ENCODE data around the gene SETBP1.
A peak's percentile ranks its signal among the peaks of the same experiment; 100 is the strongest.

The SETBP1 gene

GRCh38 chr18:45084206-45084605 lies 403.5 kb downstream of the SETBP1 start:
- Histone ChIP-seq H3K36me3 (ENCODE audit: insufficient read depth, low read length) (no peaks in the 10 kb centered on the region), H3K4me2 (ENCODE audit: low read length) (no peak overlapping the region), H3K79me2 (ENCODE audit: insufficient read depth, low read length) (no peaks in the 10 kb centered on the region), H3F3A (ENCODE audit: insufficient read depth, low read length) (no peaks in the 10 kb centered on the region), H3K4me1 (ENCODE audit: insufficient read depth, low read length, severe bottlenecking) (no peaks in the 10 kb centered on the region), H3K27ac (ENCODE audit: low read depth, low read length, poor library complexity, severe bottlenecking) (no peak overlapping the region), H4K20me1 (ENCODE audit: insufficient read depth, low read length) (no peaks in the 10 kb centered on the region), H3K9me2 (ENCODE audit: low read depth, low read length) (no peaks in the 10 kb centered on the region), H2AFZ (ENCODE audit: low read length) (no peak overlapping the region), H3K9ac (ENCODE audit: low read length) (no peak overlapping the region), H3K27me3 (ENCODE audit: insufficient read depth, low read length) (peaks cover 4% of the 10 kb centered on the region; the same call in 1 of the 2 replicates), H3K9me3 (ENCODE audit: low read length) (peaks cover 6% of the 10 kb centered on the region; the same call in 1 of the 2 replicates), H3K4me3 (ENCODE audit: low read depth, low read length, poor library complexity, severe bottlenecking) (no peak overlapping the region)
- TF ChIP-seq EZH2 (IDR thresholded peaks at IDR 0.05; ENCODE audit: borderline replicate concordance, low read length): no peak
- no peak for TF ChIP-seq CTCF (IDR thresholded peaks at IDR 0.05; ENCODE audit: low read length)

GRCh38 chr18:45085916-45086624 lies 405.4 kb downstream of the SETBP1 start:
- Histone ChIP-seq H3K9ac (ENCODE audit: low read length) (no peak overlapping the region), H3K36me3 (ENCODE audit: insufficient read depth, low read length) (no peaks in the 10 kb centered on the region), H4K20me1 (ENCODE audit: insufficient read depth, low read length) (no peaks in the 10 kb centered on the region), H3K4me2 (ENCODE audit: low read length) (no peak overlapping the region), H3K27ac (ENCODE audit: low read depth, low read length, poor library complexity, severe bottlenecking) (no peak overlapping the region), H3K9me3 (ENCODE audit: low read length) (peaks cover 6% of the 10 kb centered on the region; the same call in 1 of the 2 replicates), H3F3A (ENCODE audit: insufficient read depth, low read length) (no peaks in the 10 kb centered on the region), H2AFZ (ENCODE audit: low read length) (no peak overlapping the region), H3K79me2 (ENCODE audit: insufficient read depth, low read length) (no peaks in the 10 kb centered on the region), H3K9me2 (ENCODE audit: low read depth, low read length) (no peaks in the 10 kb centered on the region), H3K4me1 (ENCODE audit: insufficient read depth, low read length, severe bottlenecking) (no peaks in the 10 kb centered on the region), H3K27me3 (ENCODE audit: insufficient read depth, low read length) (peaks cover 4% of the 10 kb centered on the region; the same call in 1 of the 2 replicates), H3K4me3 (ENCODE audit: low read depth, low read length, poor library complexity, severe bottlenecking) (no peak overlapping the region)
- TF ChIP-seq EZH2 (IDR thresholded peaks at IDR 0.05; ENCODE audit: borderline replicate concordance, low read length) (no peak), CTCF (IDR thresholded peaks at IDR 0.05; ENCODE audit: low read length) (no peak)

- H3K9me3 ChIP-seq (ENCODE audit: low read length): 0 out of 2 replicates have a peak, but pooled peaks cover under 1% of the 10 kb centered on the region
- no peak overlapping the region for H3K27ac ChIP-seq (ENCODE audit: low read depth, low read length, poor library complexity, severe bottlenecking)
- no peak overlapping the region for H3K9ac ChIP-seq (ENCODE audit: low read length)
- H3K4me3 ChIP-seq (ENCODE audit: low read depth, low read length, poor library complexity, severe bottlenecking): no peak overlapping the region
- no peaks in the 10 kb centered on the region for H3F3A ChIP-seq (ENCODE audit: insufficient read depth, low read length)
- TF ChIP-seq CTCF (IDR thresholded peaks at IDR 0.05; ENCODE audit: low read length) (peak; percentile 20; the same call in 1 of the 2 replicates), EZH2 (IDR thresholded peaks at IDR 0.05; ENCODE audit: borderline replicate concordance, low read length) (no peak)
- no peak overlapping the region for H2AFZ ChIP-seq (ENCODE audit: low read length)
- H3K79me2 ChIP-seq (ENCODE audit: insufficient read depth, low read length): no peaks in the 10 kb centered on the region
- H3K4me1 ChIP-seq (ENCODE audit: insufficient read depth, low read length, severe bottlenecking): no peaks in the 10 kb centered on the region
- H3K4me2 ChIP-seq (ENCODE audit: low read length): no peak overlapping the region
- no peaks in the 10 kb centered on the region for H3K9me2 ChIP-seq (ENCODE audit: low read depth, low read length)
- H3K36me3 ChIP-seq (ENCODE audit: insufficient read depth, low read length): no peaks in the 10 kb centered on the region
- no peaks in the 10 kb centered on the region for H4K20me1 ChIP-seq (ENCODE audit: insufficient read depth, low read length)
- peaks cover 4% of the 10 kb centered on the region; the same call in 1 of the 2 replicates for H3K27me3 ChIP-seq (ENCODE audit: insufficient read depth, low read length)
Measured at GRCh38 chr18:45086777-45087176, 406.1 kb downstream of the SETBP1 start.
